ENCODE data around the gene LTC4S.

LTC4S gene

DNA sequence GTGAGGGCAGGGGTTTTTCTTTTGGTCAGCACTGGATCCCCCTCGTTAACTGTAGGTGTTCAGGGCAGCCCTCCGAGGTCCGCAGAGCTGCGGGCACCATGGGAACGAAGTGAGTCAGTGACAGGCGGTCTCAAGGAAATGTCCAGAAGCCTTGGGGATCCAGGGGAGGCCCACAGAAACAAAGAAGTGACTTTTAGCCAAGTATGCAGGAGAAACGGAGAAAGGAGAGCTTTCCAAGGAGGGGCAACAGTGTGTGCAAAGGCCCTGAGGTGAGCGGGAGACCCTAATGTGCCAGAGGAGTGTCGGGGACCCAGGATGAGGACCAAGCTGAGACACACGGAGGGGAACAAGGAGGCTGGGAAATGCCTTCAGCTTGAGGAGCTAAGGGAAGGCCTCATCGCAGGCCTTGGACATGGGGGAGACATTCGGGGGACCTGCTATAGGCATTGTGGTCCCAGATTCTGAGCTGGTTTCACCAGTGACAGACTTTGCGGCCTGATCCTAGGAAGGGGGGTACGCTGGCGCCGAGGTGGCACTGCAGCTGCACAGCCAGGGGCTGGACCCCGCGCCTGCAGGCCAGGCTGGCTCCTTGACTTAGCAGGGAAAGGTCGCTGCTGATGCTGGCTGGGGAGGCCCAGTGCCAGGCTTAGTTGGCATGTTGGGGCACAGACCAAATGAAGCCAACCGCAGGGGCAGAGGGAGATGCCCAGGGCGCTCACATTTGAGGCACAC, 3.3 kb downstream of the LTC4S start:
- DNase-seq, result no peak

DNA sequence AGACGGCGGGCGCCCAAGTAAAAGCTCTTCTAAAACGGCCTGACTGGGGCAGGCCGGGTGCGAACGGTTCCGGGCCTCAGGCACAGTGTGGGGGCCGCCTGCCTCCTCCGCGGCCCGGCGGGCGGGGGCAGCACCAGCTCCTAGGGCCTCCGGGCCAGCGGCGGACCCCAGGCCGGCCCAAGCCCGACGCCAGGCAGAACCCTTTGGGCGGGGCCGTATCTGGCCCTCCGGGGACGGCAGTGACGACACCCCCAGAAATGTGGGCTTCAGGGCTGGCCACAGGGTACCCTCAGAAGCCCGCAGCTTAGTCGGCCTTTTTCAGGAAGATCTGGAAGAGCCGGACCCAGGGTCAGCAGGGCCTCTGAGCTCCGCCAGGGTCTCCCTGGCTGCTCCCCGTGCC, 4.0 kb downstream of the LTC4S start:
- no peak for DNase-seq

- DNase-seq, result no peak
Measured at GRCh38 chr5:179798144-179798770, 4.5 kb downstream of the LTC4S start.

- DNase-seq, result no peak
Measured at GRCh38 chr5:179798771-179799643, 5.2 kb downstream of the LTC4S start.

DNA sequence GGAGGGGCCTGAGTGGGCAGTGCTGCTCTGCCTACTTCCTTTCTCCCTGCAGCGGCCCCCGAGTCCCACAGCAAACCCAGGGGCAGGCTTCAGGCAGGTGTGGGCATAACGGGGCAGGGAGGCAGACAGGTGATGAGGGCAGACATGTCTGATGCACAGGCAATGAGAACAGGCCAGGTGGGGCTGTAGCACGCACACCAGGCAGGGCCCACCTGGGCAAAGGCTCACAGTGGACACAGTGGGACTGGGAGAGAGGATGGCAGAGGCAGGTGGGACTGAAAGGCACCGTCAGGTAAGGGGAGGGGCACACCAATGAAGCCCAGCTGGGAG, 5.8 kb downstream of the LTC4S start:
- DNase-seq, result no peak

GRCh38 chr5:179800071-179800695, 6.4 kb downstream of the LTC4S start:
- DNase-seq, result no peak

- no peak for DNase-seq
Measured at GRCh38 chr5:179800696-179801201, 7.0 kb downstream of the LTC4S start.

DNA sequence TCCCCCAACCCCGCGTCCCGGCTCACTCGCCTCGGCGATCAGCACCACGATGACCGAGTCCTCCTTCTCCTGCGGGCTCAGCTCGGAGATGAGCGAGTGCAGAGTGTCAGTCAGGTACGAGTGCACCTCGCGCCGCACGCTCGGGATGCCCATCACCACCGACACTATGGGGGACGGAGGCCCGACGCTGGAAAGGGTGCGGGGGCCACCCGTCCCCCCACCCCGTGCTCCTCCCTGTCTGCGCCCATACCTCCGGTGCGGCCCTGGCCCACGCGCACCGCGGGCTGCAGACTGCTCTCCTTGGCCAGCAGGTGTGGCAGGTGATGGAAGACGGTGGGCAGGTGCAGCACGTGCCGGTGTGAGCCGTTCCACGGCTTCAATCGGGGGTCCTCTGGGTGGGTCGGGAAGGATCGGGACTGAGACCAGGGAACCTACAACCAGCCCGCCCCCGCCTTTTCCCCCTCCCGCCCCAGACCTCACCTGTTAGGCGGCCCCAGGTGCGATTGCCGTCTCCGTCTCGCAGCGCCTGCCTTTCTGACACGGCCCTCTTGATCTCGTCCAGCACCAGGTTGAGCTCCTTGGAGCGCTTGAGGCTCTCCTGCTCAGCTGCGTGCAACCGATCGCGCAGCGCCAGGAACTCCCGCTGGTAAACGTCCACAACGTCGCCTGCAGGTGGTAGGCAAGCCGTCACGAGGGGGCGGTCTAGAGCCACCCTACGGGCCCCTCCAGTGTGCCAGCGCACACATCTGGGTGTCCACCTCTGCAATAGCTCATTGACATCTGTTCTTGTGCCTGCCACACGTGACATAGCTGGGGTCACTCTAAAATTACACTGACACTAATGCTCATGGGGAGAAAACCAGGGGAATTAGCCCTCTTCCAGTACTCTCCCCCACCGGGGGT, 7.8 kb downstream of the LTC4S start:
- DNase-seq, result no peak

GRCh38 chr5:179802207-179802883, 8.6 kb downstream of the LTC4S start:
- DNase-seq, result no peak

DNA sequence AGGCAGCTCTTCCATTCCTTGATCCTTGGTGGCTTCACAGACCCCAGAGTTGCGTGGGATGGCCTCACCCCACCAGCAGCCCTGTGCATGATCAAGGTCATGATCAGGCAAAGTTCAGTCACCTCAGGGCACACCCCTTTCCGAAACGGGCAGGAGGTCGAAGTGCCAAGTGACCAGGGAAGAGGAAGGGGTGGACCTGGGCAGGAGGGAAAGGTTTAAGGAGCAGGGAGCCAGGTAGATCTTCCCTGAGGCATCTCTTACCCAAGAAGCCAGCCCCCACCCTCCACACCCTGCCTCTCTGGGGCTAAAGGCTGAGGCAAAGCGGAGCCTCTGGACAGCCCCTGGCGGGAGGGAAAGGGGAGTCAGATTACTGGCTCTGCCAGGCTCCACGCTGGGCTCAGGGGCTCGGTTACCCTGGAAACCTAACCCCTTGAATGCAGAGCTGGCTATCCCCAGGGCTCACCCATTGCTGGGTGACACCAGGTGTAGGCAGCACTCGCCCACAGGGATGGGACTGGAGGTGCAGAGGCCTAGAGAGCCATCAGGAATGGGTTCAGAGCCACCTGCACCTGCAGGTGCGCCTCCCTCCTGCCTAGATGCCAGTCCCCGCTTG, 9.3 kb downstream of the LTC4S start:
- DNase-seq, result peak; percentile 26

- no peak for DNase-seq
Measured at GRCh38 chr5:179803651-179804554, 10.1 kb downstream of the LTC4S start.

DNA sequence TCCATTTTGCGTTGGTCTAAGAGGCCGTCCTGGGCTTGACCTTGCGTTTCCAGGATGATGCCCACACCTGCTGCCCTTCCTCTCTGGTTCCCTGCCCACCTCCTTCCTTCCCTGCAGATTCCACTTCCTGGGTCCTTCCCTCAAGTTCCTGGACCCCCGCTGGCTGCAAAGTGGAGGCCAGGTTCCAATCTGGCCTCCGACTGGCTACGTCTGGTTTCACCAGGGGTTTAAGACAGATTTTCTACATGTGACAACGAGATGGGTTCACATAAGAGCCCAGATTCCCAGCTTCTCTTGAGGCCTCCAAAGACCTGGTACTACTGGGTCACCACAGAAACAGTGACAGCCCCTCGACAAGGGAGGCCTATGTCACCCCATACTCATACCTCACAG, 10.8 kb downstream of the LTC4S start:
- DNase-seq, result no peak

GRCh38 chr5:179805070-179805528, 11.3 kb downstream of the LTC4S start:
- no peak for DNase-seq

DNA sequence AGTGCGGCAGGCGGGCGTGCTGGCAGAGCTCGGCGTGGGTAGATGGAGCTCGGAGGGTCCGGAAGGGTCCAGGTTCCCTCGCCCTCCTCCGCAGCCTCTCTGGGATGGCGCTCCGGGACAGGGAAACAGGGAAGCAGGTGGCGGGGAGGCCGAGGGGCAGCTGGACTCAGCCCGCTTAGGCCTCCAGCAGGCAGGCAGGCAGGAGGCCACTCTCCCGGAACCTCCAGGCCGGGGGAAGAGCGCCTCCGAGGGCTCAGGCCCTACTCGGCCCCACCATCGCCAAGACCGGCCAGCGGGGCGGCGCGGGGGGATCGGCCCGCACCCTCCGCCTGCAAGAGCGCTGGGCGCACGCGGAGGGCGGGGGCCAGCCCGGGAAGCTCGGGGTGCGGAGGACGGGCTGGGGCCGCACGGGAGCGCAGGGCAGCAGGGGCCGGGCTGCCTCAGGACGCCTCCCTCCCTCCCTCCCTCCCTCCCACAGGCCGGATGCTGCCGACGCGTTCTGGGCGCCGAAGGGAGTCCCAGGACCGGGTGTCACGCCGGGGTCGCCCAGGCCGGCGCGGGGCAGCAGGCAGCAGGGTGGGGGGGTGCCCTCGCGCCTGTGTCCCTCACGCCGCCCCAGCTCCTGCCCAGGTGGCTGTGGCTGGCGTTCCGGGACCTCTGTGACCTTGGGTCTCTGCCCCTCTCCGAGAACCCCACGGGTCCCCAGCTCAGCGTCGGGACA, 11.9 kb downstream of the LTC4S start:
- DNase-seq, result no peak

GRCh38 chr5:179806250-179807048, 12.7 kb downstream of the LTC4S start, which contains the start of gene MGAT4B:
TSS of gene MGAT4B (minus strand) at chr5:179806866. CDS start at chr5:179806583, 283 bp downstream.
- DNase-seq, result peak; percentile 11

DNA sequence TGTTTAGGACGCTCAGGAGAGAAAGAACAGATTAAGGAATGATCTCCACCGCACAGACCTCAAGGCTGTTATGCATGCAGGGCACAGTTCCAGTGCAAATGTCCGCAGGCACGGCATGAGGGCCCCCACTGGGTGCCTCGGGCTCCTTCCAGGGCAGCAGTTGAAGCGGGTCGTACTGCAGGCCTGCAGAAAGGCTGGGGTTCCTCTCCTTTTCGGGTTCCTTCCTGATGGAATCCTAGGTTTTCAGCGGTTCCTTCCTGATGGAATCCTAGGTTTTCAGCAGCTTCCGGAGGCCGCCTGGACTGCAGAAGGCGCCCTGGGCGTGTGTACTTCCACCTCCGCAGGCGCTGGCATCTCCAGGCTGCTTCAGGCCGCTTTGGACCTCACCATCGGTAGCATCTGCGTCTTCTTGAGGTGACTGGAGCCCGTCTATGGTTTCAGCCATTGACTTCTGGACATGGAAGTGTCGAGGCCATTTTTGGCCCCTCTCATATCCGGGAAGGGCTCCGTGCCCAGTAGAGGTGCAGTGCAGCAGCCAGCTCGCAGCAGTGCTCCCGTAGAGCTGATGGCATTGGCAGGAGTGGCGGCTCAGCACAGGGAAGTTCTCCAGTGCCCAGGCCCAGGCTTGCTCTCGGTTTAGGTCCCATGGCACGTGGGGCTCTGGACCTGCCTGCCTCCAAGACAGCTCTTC, 18.5 kb downstream of the LTC4S start:
- DNase-seq, result no peak

DNA sequence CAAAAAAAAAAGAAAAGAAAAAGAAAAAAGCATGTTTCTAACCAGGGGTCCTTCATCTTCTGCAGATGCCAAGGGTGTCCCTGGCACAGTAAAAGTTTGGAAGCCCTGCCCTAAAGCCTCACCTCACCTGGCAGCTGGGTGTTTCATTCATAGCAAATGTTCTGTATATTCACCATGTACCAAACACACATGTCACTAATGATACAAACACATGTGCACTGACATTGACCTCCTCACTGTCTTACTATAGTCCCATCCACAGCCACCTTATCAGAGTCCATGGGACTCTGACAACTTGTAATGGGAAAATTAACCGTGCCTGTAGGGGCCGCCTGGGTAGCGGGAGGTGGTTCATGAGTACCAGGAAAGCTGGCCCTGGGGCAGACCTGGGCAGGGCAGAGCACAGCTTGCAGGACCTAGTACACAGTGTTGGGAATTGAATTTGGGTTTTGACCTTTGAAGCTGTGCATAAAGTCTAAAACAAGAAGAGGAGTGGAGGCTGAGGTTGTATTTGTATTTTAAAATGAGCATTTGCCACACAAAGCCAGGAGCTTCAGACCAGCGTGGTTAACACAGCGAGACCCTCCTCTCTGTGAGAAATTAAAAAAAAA, 19.3 kb downstream of the LTC4S start:
- no peak for DNase-seq

Data from NCI-H2081 treated with DMSO at 0.1 percent for 48 hours (cell line).